GM21723 (cell line): ENCODE results near the gene CELF4.

Source experiments
- ATAC-seq: cut with Tn5 transposase; IDR thresholded peaks from one replicate; pipeline ENCODE4 v1.9.1; 2021; ENCODE audit warnings: mild to moderate bottlenecking, moderate library complexity; ENCODE audit not compliant: unreplicated experiment

The CELF4 gene

DNA sequence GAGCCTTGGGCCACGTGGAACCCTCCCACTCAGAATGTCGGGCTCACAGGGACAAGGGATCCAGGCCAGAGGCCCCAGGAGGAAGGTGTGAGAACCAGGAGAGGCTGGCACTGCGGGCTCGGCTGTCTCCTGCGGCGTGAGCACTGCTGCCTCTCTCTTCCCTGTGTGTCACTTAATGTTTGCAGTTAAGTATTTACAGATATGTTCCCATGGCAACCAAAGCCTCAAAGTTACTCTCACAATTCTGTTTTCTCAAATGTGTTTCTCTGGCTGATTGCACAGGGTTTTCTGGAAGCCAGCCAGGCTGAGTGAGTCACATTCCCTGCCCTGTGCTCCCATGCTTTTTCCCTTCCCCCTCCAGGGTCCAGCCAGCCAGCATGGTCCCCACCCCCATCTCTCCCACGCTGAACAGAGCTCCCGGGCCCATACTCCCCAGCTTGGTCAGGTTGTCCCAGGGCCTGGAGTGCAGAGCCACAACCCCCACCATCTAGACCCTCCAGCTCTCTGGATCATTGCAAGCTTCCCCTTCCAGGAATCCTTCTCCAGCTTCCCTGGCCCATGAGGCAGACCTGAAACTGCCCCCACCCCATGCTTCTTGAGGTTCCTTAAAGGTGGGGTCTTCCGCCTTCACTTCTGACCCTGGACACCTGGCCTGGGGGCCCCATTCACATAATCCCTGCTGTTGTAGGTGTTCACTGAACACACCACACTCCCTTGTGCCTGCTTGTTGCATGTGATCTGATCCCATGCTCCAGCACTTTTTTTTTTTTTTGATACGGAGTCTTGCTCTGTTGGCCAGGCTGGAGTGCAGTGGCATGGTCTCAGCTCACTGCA lies 265.9 kb downstream of the CELF4 start:
- ATAC-seq = no peak

GRCh38 chr18:37298816-37299215 lies 266.8 kb downstream of the CELF4 start:
- ATAC-seq = no peak

- no peak for ATAC-seq
Observed at GRCh38 chr18:37297106-37297505, 268.5 kb downstream of the CELF4 start.

DNA sequence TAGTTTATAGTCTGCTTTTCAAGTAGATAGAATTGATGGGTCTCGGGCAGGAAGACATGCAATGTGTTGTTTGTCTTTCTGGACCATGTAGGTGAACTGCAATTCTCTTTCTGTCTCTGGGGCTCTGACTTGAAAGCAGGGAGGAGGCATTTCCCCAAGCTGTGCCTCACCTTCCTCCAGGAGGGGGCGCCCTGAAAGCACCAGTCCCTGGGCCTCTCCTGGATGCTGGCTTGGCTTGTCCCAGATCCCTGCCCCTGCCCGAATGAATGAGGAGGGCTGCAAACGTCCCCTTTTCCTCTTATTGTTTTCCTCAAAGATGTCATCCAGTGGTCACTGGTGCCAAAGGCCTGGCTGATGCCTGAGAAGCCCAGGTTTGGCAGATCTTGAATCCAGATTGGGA lies 270.6 kb downstream of the CELF4 start:
- no peak for ATAC-seq

- ATAC-seq = no peak
Observed at GRCh38 chr18:37293359-37293758, 272.2 kb downstream of the CELF4 start.

DNA sequence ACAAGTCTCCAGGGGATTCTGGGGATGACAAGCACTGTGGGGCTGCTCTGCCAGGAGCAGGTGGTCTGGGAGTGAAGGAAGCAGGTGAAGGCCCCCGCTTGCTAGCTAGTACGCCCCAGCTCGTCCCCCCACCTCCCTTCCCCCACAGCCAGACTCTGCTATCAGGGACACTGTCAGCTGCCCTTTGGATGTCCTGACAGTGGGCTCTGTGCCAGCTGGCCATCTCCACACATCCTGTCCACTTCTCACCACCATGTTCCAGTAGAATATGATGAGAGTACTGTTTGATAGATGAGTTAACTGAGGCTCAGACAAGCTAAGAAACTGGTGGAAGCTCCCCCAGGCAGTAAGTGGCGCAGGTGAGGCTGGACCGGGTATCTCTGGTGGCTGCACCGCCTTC lies 276.2 kb downstream of the CELF4 start:
- no peak for ATAC-seq

- ATAC-seq = no peak
Observed at GRCh38 chr18:37287601-37288000, 278.0 kb downstream of the CELF4 start.

DNA sequence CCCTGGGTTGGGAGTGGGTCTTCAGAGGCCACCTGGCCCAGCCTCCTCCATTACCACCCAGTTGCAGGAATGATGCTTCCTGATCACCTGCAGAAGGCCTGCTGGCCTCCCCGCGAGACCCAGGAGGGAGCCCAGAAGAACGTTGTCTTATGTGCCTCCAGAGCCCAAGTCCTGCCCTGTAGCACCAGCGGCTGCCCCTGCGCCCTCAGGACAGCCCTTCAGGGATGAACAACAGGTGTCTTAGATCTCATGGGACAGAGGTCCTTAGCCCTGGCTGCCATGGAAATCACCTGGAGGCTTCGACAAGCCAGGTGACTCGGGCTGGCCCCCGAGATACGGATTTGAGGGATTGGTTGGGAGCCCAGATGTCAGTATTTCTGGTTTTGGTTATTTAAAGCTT lies 278.8 kb downstream of the CELF4 start:
- ATAC-seq = no peak

DNA sequence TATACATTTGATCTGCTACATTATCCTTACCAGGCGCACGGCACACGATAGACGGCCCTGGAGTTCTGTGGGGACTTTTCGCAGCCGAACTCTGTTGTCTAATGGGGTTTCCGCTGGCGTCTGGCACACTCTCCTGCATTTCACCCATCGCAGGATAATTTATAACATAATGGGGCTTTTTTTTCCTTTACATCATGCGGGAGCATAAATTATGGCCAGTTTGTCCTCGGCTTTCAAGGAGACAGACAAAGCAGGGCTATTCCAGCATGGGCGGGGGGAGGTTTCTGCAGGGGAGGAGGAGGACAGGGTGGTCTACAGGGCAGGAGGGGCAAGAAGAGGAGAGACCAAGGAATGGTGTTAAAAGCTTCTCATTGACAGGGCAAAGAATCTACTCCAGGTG lies 279.8 kb downstream of the CELF4 start:
- ATAC-seq = no peak

DNA sequence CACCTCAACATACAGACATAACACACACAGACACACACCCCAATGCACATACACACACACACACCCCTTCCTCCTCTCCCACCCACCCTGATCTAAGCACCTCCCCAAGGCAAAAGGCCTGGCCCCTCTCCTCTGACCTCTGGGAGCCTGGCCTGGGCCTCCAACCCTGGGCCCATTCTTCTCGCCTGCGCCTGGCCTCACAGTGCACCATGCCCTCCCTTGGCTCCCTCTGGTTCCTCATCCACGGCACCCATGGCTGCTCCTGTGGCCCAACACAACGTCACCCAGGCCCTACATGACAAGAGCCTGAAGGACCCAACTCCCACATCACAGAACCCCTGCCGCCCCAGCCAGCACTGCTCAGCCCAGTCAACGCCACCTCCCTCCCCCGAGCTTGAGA lies 281.3 kb downstream of the CELF4 start:
- no peak for ATAC-seq

- no peak for ATAC-seq
Observed at GRCh38 chr18:37282386-37283037, 283.1 kb downstream of the CELF4 start.

- no peak for ATAC-seq
Observed at GRCh38 chr18:37280701-37281393, 284.8 kb downstream of the CELF4 start.

DNA sequence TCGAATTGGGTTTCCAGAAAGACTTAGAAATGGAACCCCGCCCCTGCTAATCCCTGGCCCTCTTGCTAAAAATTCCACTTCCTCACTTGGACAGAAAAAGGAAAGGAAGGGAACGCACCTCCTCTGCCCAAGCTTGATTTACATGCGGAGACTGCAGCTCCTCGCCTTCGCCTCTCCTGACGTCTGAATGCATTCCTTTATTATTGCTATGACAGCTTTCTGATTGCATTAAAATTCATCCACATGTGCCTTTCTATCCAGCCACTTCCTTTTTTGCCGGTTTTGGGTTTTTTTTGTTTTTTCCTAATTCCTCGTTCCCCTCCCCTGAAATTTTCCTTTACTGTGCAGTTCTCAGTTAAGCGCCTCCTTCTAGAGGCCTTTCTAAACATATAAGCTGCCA lies 287.8 kb downstream of the CELF4 start:
- ATAC-seq = no peak

GRCh38 chr18:37276111-37276890 lies 289.3 kb downstream of the CELF4 start:
- no peak for ATAC-seq

DNA sequence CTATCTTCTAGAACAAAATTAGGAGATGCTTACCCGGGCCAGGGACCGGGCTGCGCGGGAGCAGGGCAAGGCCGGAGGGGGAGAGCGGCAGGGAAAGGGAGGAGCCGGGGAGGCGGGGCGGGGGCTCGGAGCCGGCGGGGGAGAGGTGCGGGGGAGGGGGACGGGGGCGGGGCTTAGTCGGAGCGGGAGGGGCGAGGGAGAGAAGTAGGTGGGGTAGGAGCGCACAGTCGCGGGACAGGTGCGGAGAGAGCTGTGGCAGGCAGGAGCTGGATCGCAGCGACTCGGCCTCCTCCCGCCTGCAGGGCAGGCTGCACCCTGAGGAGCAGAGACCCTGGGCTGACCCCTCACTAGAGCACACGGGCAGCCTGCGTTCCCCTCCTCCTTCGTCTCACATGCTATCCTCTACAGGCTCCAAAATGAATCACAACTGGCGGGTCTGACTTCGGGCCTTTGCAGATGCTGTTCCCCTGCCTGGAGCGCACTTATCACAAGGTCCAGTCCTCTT lies 290.3 kb downstream of the CELF4 start:
- ATAC-seq = no peak

GRCh38 chr18:37274309-37275236 lies 291.0 kb downstream of the CELF4 start:
- ATAC-seq = no peak

- no peak for ATAC-seq
Observed at GRCh38 chr18:37272841-37273240, 292.8 kb downstream of the CELF4 start.

DNA sequence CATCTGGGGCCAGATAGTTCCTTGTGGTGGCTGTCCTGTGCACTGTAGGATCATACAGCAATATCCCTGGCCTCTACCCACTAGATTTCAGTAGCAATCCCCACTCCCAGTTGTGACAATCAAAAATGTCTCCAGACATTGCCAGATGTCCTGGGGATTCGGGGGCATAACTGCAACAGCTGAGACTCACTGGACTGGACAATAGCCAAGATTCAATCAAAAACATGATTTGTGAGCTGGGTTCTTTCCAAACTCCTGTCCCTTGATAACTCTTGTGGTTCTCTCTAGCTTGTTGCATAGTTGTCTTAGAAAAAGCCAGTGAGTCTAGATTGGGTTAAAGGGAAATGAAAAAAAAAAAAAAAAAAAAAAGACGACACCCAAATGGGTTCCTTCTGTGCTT lies 293.4 kb downstream of the CELF4 start:
- no peak for ATAC-seq

DNA sequence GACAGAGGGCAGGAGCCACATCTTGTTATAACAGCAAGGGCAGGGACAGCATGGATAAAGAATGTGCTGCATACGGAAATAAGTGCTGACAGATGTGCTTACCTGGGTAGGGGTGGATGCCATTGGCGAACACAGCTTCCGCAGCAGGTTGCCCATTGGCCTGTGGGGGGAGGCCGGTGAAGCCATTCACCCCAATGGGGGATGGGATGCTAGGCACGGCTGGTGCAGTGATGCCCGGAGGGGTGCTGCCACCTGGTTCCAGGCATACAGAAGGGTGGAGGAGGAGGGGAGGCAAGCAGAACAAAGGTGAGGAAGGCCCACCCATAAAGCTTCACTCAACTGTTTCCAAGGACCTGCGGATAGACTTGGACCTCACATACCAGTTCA lies 294.9 kb downstream of the CELF4 start:
- no peak for ATAC-seq
